Subcutaneous abdominal adipose tissue (tissue), 5 donors: ENCODE results near the gene IQGAP1.
A peak's percentile ranks its signal among the peaks of the same experiment; 100 is the strongest.
"Not testable (repeated sequence)": the region's sequence is repeated elsewhere in the genome, so short reads cannot be mapped to it uniquely, and the experiment has no call there.

Source experiments
- H3K27ac ChIP-seq: one replicate; pipeline ENCODE4 v1.7.0; 2013; ENCODE audit warnings: low read depth, mild to moderate bottlenecking, inconsistent platforms, low read length, moderate library complexity
- H3K27me3 ChIP-seq, 5 donors: one replicate each; pipeline ENCODE4 v1.7.0; 2013; ENCODE audit warnings: low read length in 5 of 5, inconsistent platforms in 1 of 5; ENCODE audit not compliant: control insufficient read depth in 5 of 5, insufficient read depth in 4 of 5
- H3K36me3 ChIP-seq, 5 donors: one replicate each; pipeline ENCODE4 v1.7.0; 2013; ENCODE audit warnings: low read length in 5 of 5; ENCODE audit not compliant: control insufficient read depth in 5 of 5, insufficient read depth in 5 of 5
- H3K4me1 ChIP-seq, 5 donors: one replicate each; pipeline ENCODE4 v1.7.0; 2013; ENCODE audit warnings: low read length in 5 of 5, mild to moderate bottlenecking in 3 of 5, moderate library complexity in 1 of 5; ENCODE audit not compliant: control insufficient read depth in 5 of 5, insufficient read depth in 5 of 5
- H3K4me3 ChIP-seq, 5 donors: one replicate each; pipeline ENCODE4 v1.7.0; 2013; ENCODE audit warnings: low read length in 5 of 5, low read depth in 1 of 5
- H3K9ac ChIP-seq, 5 donors: one replicate each; pipeline ENCODE4 v1.7.0; 2013; ENCODE audit warnings: low read length in 5 of 5, mild to moderate bottlenecking in 4 of 5, moderate library complexity in 3 of 5
- H3K9me3 ChIP-seq, 5 donors: one replicate each; pipeline ENCODE4 v1.7.0; 2013; ENCODE audit warnings: low read length in 5 of 5; ENCODE audit not compliant: control insufficient read depth in 5 of 5
- donor health status: healthy.
- donor health status: healthy.
- donor health status: healthy.
- donor health status: healthy.
- donor health status: healthy.

Gene IQGAP1

GRCh38 chr15:90513893-90514292, 125.9 kb downstream of the IQGAP1 start:
- H3K9me3 ChIP-seq, H3K36me3 ChIP-seq, H3K27me3 ChIP-seq, H3K4me3 ChIP-seq, H3K9ac ChIP-seq, H3K27ac ChIP-seq, H3K4me1 ChIP-seq: not testable (repeated sequence)

GRCh38 chr15:90519688-90520087, 131.6 kb downstream of the IQGAP1 start:
- no peak overlapping the region for H3K4me3 ChIP-seq
- H3K4me1 ChIP-seq, result no peaks in the 10 kb centered on the region
- H3K27ac ChIP-seq, result no peak overlapping the region
- H3K36me3 ChIP-seq, result no peaks in the 10 kb centered on the region
- H3K9me3 ChIP-seq, result no peaks in the 10 kb centered on the region
- no peaks in the 10 kb centered on the region for H3K27me3 ChIP-seq
- no peak overlapping the region for H3K9ac ChIP-seq

GRCh38 chr15:90520365-90520764, 132.3 kb downstream of the IQGAP1 start:
- H3K27ac ChIP-seq, result no peak overlapping the region
- H3K27me3 ChIP-seq, result no peaks in the 10 kb centered on the region
- H3K9ac ChIP-seq, result no peak overlapping the region
- no peak overlapping the region for H3K4me3 ChIP-seq
- H3K9me3 ChIP-seq, result no peaks in the 10 kb centered on the region
- no peaks in the 10 kb centered on the region for H3K4me1 ChIP-seq
- no peaks in the 10 kb centered on the region for H3K36me3 ChIP-seq

- H3K36me3 ChIP-seq, result no peaks in the 10 kb centered on the region
- no peak overlapping the region for H3K4me3 ChIP-seq
- no peaks in the 10 kb centered on the region for H3K9me3 ChIP-seq
- H3K27ac ChIP-seq, result no peak overlapping the region
- no peak overlapping the region for H3K9ac ChIP-seq
- H3K27me3 ChIP-seq, result no peaks in the 10 kb centered on the region
- no peaks in the 10 kb centered on the region for H3K4me1 ChIP-seq
These were observed 135.3 kb downstream of the IQGAP1 start for GRCh38 chr15:90523373-90523772.

- H3K36me3 ChIP-seq, H3K4me1 ChIP-seq, H3K27ac ChIP-seq, H3K27me3 ChIP-seq, H3K9ac ChIP-seq, H3K9me3 ChIP-seq, H3K4me3 ChIP-seq: not testable (repeated sequence)
These were observed 136.2 kb downstream of the IQGAP1 start for GRCh38 chr15:90524018-90524803.

GRCh38 chr15:90529011-90529370, 140.9 kb downstream of the IQGAP1 start:
- H3K4me1 ChIP-seq, result peaks cover 0 to 34% (median 19%) of the 10 kb centered on the region in 5 donors
- peak overlapping the region in 4 of 5 donors; percentile 85 to 96 (median 88) for H3K9ac ChIP-seq
- no peaks in the 10 kb centered on the region for H3K27me3 ChIP-seq
- H3K4me3 ChIP-seq, result peak overlapping the region in 4 of 5 donors; percentile 82 to 90 (median 82)
- H3K9me3 ChIP-seq, result no peaks in the 10 kb centered on the region
- H3K36me3 ChIP-seq, result no peaks in the 10 kb centered on the region
- peak overlapping the region; percentile 85 for H3K27ac ChIP-seq

GRCh38 chr15:90529371-90530249, 141.6 kb downstream of the IQGAP1 start, which contains the start of gene CRTC3:
Gene CRTC3, plus strand, starts transcription at chr15:90529923. Its CDS starts 149 bp downstream, at chr15:90530072.
- Histone ChIP-seq H3K9me3 (no peaks in the 10 kb centered on the region), H3K36me3 (no peaks in the 10 kb centered on the region), H3K27ac (peak within 1 kb of the TSS; percentile 85), H3K27me3 (no peaks in the 10 kb centered on the region), H3K4me3 (peak within 1 kb of the TSS; percentile 82 to 90 (median 90)), H3K4me1 (peaks cover 0 to 34% (median 19%) of the 10 kb centered on the region in 5 donors), H3K9ac (peak within 1 kb of the TSS; percentile 63 to 96 (median 89))

GRCh38 chr15:90530250-90531051, 142.4 kb downstream of the IQGAP1 start:
- H3K9me3 ChIP-seq, result no peaks in the 10 kb centered on the region

GRCh38 chr15:90531147-90531546, 143.1 kb downstream of the IQGAP1 start:
- Histone ChIP-seq H3K27ac (no peak overlapping the region), H3K9ac (peak overlapping the region in 4 of 5 donors; percentile 63 to 89 (median 85)), H3K4me3 (peak overlapping the region; percentile 82 to 90 (median 90)), H3K27me3 (no peaks in the 10 kb centered on the region), H3K4me1 (peaks cover 0 to 45% (median 31%) of the 10 kb centered on the region in 5 donors), H3K9me3 (no peaks in the 10 kb centered on the region), H3K36me3 (no peaks in the 10 kb centered on the region)

More at GRCh38 chr15:90530250-90531051, 142.4 kb downstream of the IQGAP1 start:
- no peaks in the 10 kb centered on the region for H3K27me3 ChIP-seq
- peak overlapping the region; percentile 82 to 90 (median 90) for H3K4me3 ChIP-seq
- H3K4me1 ChIP-seq, result peaks cover 0 to 39% (median 24%) of the 10 kb centered on the region in 5 donors
- peak overlapping the region; percentile 84 for H3K27ac ChIP-seq
- H3K36me3 ChIP-seq, result no peaks in the 10 kb centered on the region
- peak overlapping the region; percentile 63 to 89 (median 87) for H3K9ac ChIP-seq
